Neuron (in vitro differentiated cells): ENCODE results near the gene ALLC.
"Not testable (repeated sequence)": the region's sequence is repeated elsewhere in the genome, so short reads cannot be mapped to it uniquely, and the experiment has no call there.

ENCODE experiments used
- H2AFZ ChIP-seq: one replicate; pipeline ENCODE4 v1.6.1; 2013; ENCODE audit warnings: low read depth, mild to moderate bottlenecking, inconsistent platforms, low read length, moderate library complexity
- H3K27me3 ChIP-seq: one replicate; pipeline ENCODE4 v1.6.1; 2013; ENCODE audit warnings: low read length; ENCODE audit not compliant: insufficient read depth
- H3K36me3 ChIP-seq: one replicate; pipeline ENCODE4 v1.6.1; 2013; ENCODE audit warnings: low read length; ENCODE audit not compliant: insufficient read depth
- H3K4me1 ChIP-seq: one replicate; pipeline ENCODE4 v1.6.1; 2013; ENCODE audit warnings: low read length; ENCODE audit not compliant: insufficient read depth
- H3K4me3 ChIP-seq: 2 replicates; pipeline ENCODE4 v1.5.1; 2013; ENCODE audit warnings: mild to moderate bottlenecking, low read length, moderate library complexity
- H3K9me3 ChIP-seq: one replicate; pipeline ENCODE4 v1.6.1; 2013; ENCODE audit warnings: low read length

Gene ALLC

GRCh38 chr2:3618367-3618766 is 39.6 kb upstream of the ALLC start:
- H3K4me1 ChIP-seq = no peaks in the 10 kb centered on the region
- no peaks in the 10 kb centered on the region for H3K9me3 ChIP-seq
- no peaks in the 10 kb centered on the region for H3K36me3 ChIP-seq
- H3K27me3 ChIP-seq = no peaks in the 10 kb centered on the region
- no peak overlapping the region for H2AFZ ChIP-seq
- H3K4me3 ChIP-seq = no peak overlapping the region

- H3K27me3 ChIP-seq = no peaks in the 10 kb centered on the region
- no peak overlapping the region for H3K4me3 ChIP-seq
- H3K4me1 ChIP-seq = no peaks in the 10 kb centered on the region
- no peaks in the 10 kb centered on the region for H3K9me3 ChIP-seq
- no peak overlapping the region for H2AFZ ChIP-seq
- no peaks in the 10 kb centered on the region for H3K36me3 ChIP-seq
Observed at GRCh38 chr2:3619033-3619432, 39.0 kb upstream of the ALLC start.

- not testable (repeated sequence) for H3K27me3 ChIP-seq, H3K4me1 ChIP-seq
Observed at GRCh38 chr2:3619661-3620060, 38.3 kb upstream of the ALLC start.

GRCh38 chr2:3620834-3621233 is 37.2 kb upstream of the ALLC start:
- no peaks in the 10 kb centered on the region for H3K4me1 ChIP-seq
- no peak overlapping the region for H2AFZ ChIP-seq
- no peaks in the 10 kb centered on the region for H3K27me3 ChIP-seq
- no peaks in the 10 kb centered on the region for H3K36me3 ChIP-seq
- no peak overlapping the region for H3K4me3 ChIP-seq
- H3K9me3 ChIP-seq = no peaks in the 10 kb centered on the region

More at GRCh38 chr2:3619661-3620060, 38.3 kb upstream of the ALLC start:
- H2AFZ ChIP-seq, H3K4me3 ChIP-seq, H3K36me3 ChIP-seq, H3K9me3 ChIP-seq: not testable (repeated sequence)

- H3K36me3 ChIP-seq = no peaks in the 10 kb centered on the region
- H3K4me3 ChIP-seq = no peak overlapping the region
- no peaks in the 10 kb centered on the region for H3K27me3 ChIP-seq
- H3K4me1 ChIP-seq = peaks cover 3% of the 10 kb centered on the region
- H2AFZ ChIP-seq = no peak overlapping the region
- H3K9me3 ChIP-seq = no peaks in the 10 kb centered on the region
Observed at GRCh38 chr2:3622967-3623366, 35.0 kb upstream of the ALLC start.

GRCh38 chr2:3624059-3624794 is 33.8 kb upstream of the ALLC start:
- peaks cover 3% of the 10 kb centered on the region for H3K4me1 ChIP-seq

GRCh38 chr2:3625186-3625585 is 32.8 kb upstream of the ALLC start:
- no peaks in the 10 kb centered on the region for H3K27me3 ChIP-seq
- H3K4me1 ChIP-seq = peaks cover 3% of the 10 kb centered on the region
- H2AFZ ChIP-seq = no peak overlapping the region
- H3K4me3 ChIP-seq = no peak overlapping the region
- no peaks in the 10 kb centered on the region for H3K36me3 ChIP-seq
- no peaks in the 10 kb centered on the region for H3K9me3 ChIP-seq

More at GRCh38 chr2:3624059-3624794, 33.8 kb upstream of the ALLC start:
- H3K4me3 ChIP-seq = no peak overlapping the region
- H3K9me3 ChIP-seq = no peaks in the 10 kb centered on the region
- H3K27me3 ChIP-seq = no peaks in the 10 kb centered on the region
- no peak overlapping the region for H2AFZ ChIP-seq
- H3K36me3 ChIP-seq = no peaks in the 10 kb centered on the region

- H3K9me3 ChIP-seq = no peaks in the 10 kb centered on the region
- H2AFZ ChIP-seq = no peak overlapping the region
- no peaks in the 10 kb centered on the region for H3K36me3 ChIP-seq
- no peaks in the 10 kb centered on the region for H3K27me3 ChIP-seq
- peaks cover 3% of the 10 kb centered on the region for H3K4me1 ChIP-seq
- H3K4me3 ChIP-seq = no peak overlapping the region
Observed at GRCh38 chr2:3626118-3626811, 31.7 kb upstream of the ALLC start.

GRCh38 chr2:3626812-3627499 is 31.0 kb upstream of the ALLC start:
- H3K36me3 ChIP-seq = no peaks in the 10 kb centered on the region
- peaks cover 3% of the 10 kb centered on the region for H3K4me1 ChIP-seq
- no peak overlapping the region for H3K4me3 ChIP-seq
- no peak overlapping the region for H2AFZ ChIP-seq
- H3K27me3 ChIP-seq = no peaks in the 10 kb centered on the region
- H3K9me3 ChIP-seq = no peaks in the 10 kb centered on the region

- Histone ChIP-seq H3K4me1 (peaks cover 3% of the 10 kb centered on the region), H3K9me3 (no peaks in the 10 kb centered on the region), H3K36me3 (no peaks in the 10 kb centered on the region), H3K4me3 (no peak overlapping the region), H3K27me3 (no peaks in the 10 kb centered on the region), H2AFZ (no peak overlapping the region)
Observed at GRCh38 chr2:3627500-3628100, 30.4 kb upstream of the ALLC start.

GRCh38 chr2:3628241-3628679 is 29.7 kb upstream of the ALLC start:
- Histone ChIP-seq H3K9me3 (no peaks in the 10 kb centered on the region), H2AFZ (no peak overlapping the region), H3K4me1 (peaks cover 3% of the 10 kb centered on the region), H3K36me3 (no peaks in the 10 kb centered on the region), H3K27me3 (no peaks in the 10 kb centered on the region), H3K4me3 (no peak overlapping the region)

GRCh38 chr2:3628800-3629199 is 29.2 kb upstream of the ALLC start:
- Histone ChIP-seq H3K36me3 (no peaks in the 10 kb centered on the region), H3K4me3 (no peak overlapping the region), H3K9me3 (no peaks in the 10 kb centered on the region), H3K27me3 (no peaks in the 10 kb centered on the region), H2AFZ (no peak overlapping the region), H3K4me1 (peaks cover 3% of the 10 kb centered on the region)

- Histone ChIP-seq H3K27me3 (no peaks in the 10 kb centered on the region), H3K4me1 (peaks cover 3% of the 10 kb centered on the region), H3K4me3 (no peak overlapping the region), H2AFZ (no peak overlapping the region), H3K36me3 (no peaks in the 10 kb centered on the region), H3K9me3 (no peaks in the 10 kb centered on the region)
Observed at GRCh38 chr2:3630631-3631030, 27.4 kb upstream of the ALLC start.
